Measurements from ENCODE around the gene ANKRD24. TPM values are rescaled to one million over a fixed set of nuclear protein-coding genes. Genes with fewer than 3 reads are reported as not detected.
"Not testable (repeated sequence)": the region's sequence is repeated elsewhere in the genome, so short reads cannot be mapped to it uniquely, and the experiment has no call there.

The ANKRD24 gene
- total and polyA plus RNA-seq, 4 donors = 0.28 to 2.5 (median 1.4) TPM

- H3K9ac ChIP-seq (ENCODE audit: low read depth in 1 of 2, low read length in 2 of 2) = no peak overlapping the region
- H3K4me3 ChIP-seq (ENCODE audit: low read depth in 1 of 3, low read length in 3 of 3) = no peak overlapping the region
- peaks cover 0 to 6% (median 5%) of the 10 kb centered on the region in 4 donors for H3K4me1 ChIP-seq (ENCODE audit: control insufficient read depth in 4 of 4, insufficient read depth in 4 of 4, low read length in 3 of 4)
- H3K9me3 ChIP-seq (ENCODE audit: control insufficient read depth in 4 of 4, low read length in 3 of 4) = peaks cover 0 to 7% (median 3%) of the 10 kb centered on the region in 4 donors
- no peaks in the 10 kb centered on the region for H3K36me3 ChIP-seq (ENCODE audit: control insufficient read depth in 4 of 4, insufficient read depth in 3 of 4, low read depth in 1 of 4, low read length in 3 of 4)
- H3K27ac ChIP-seq (ENCODE audit: low read depth in 1 of 2, low read length in 2 of 2) = no peak overlapping the region
- no peak for TF ChIP-seq HNF4A (conservative IDR thresholded peaks at IDR 0.05)
- no peak for TF ChIP-seq ATF3 (IDR thresholded peaks at IDR 0.05)
- TF ChIP-seq SP1 (IDR thresholded peaks at IDR 0.05) = no peak
- no peak for TF ChIP-seq MAX (IDR thresholded peaks at IDR 0.05)
- TF ChIP-seq GABPA (IDR thresholded peaks at IDR 0.05 in 1 of 2, conservative IDR thresholded peaks at IDR 0.05 in 1 of 2) = no peak
- no peak for TF ChIP-seq RAD21 (IDR thresholded peaks at IDR 0.05)
- TF ChIP-seq NR2F2 (IDR thresholded peaks at IDR 0.05) = no peak
- no peak for TF ChIP-seq JUND (IDR thresholded peaks at IDR 0.05)
- 78% methylated on average over 5 of the region's 5 CpGs for WGBS
- DNase-seq (ENCODE audit: low spot score) = no peak
- no peaks in the 10 kb centered on the region for H3K27me3 ChIP-seq (ENCODE audit: control insufficient read depth in 4 of 4, insufficient read depth in 4 of 4, low read length in 3 of 4)
These were observed 59.4 kb downstream of the ANKRD24 start for GRCh38 chr19:4241824-4242430.

- Histone ChIP-seq H3K36me3 (ENCODE audit: control insufficient read depth in 4 of 4, insufficient read depth in 3 of 4, low read depth in 1 of 4, low read length in 3 of 4) (peaks cover 2 to 20% (median 9%) of the 10 kb centered on the region in 4 donors), H3K4me1 (ENCODE audit: control insufficient read depth in 4 of 4, insufficient read depth in 4 of 4, low read length in 3 of 4) (peaks cover 0 to 15% (median 10%) of the 10 kb centered on the region in 4 donors)
- 98% methylated on average over 6 of the region's 6 CpGs for WGBS
- H3K4me3 ChIP-seq (ENCODE audit: low read depth in 1 of 3, low read length in 3 of 3); H3K27ac ChIP-seq (ENCODE audit: low read depth in 1 of 2, low read length in 2 of 2); H3K9ac ChIP-seq (ENCODE audit: low read depth in 1 of 2, low read length in 2 of 2); DNase-seq (ENCODE audit: low spot score); H3K27me3 ChIP-seq (ENCODE audit: control insufficient read depth in 4 of 4, insufficient read depth in 4 of 4, low read length in 3 of 4); H3K9me3 ChIP-seq (ENCODE audit: control insufficient read depth in 4 of 4, low read length in 3 of 4): not testable (repeated sequence)
These were observed 63.4 kb downstream of the ANKRD24 start for GRCh38 chr19:4245938-4246337.

- under 1% methylated on average over 45 of the region's 45 CpGs for WGBS
- Histone ChIP-seq H3K9ac (ENCODE audit: low read depth in 1 of 2, low read length in 2 of 2) (peak within 1 kb of the TSS; percentile 48 to 100), H3K9me3 (ENCODE audit: control insufficient read depth in 4 of 4, low read length in 3 of 4) (peaks cover 0 to 1% (median under 1%) of the 10 kb centered on the region in 4 donors)
- TF ChIP-seq ATF3 (IDR thresholded peaks at IDR 0.05) = peak; percentile 4
- TF ChIP-seq YY1 (IDR thresholded peaks at IDR 0.05) = peak; percentile 54
- TF ChIP-seq HNF4A (conservative IDR thresholded peaks at IDR 0.05) = peak; percentile 5 to 20
- TF ChIP-seq NR2F2 (IDR thresholded peaks at IDR 0.05) = peak; percentile 60
- TF ChIP-seq TAF1 (conservative IDR thresholded peaks at IDR 0.05) = peak; percentile 69
- peak; percentile 34 for TF ChIP-seq REST (IDR thresholded peaks at IDR 0.05)
- TF ChIP-seq FOXA2 (IDR thresholded peaks at IDR 0.05) = no peak
- peak; percentile 99 for TF ChIP-seq GABPA (IDR thresholded peaks at IDR 0.05 in 1 of 2, conservative IDR thresholded peaks at IDR 0.05 in 1 of 2)
- peak; percentile 28 for TF ChIP-seq CTCF (IDR thresholded peaks at IDR 0.05; ENCODE audit: low read depth, low read length, missing input control)
- peak; percentile 99 for TF ChIP-seq SP1 (IDR thresholded peaks at IDR 0.05)
- TF ChIP-seq HNF4G (IDR thresholded peaks at IDR 0.05) = no peak
- peak; percentile 27 to 46 for TF ChIP-seq JUND (IDR thresholded peaks at IDR 0.05)
- peak; percentile 7 to 31 for TF ChIP-seq RXRA (IDR thresholded peaks at IDR 0.05)
- no peak for TF ChIP-seq FOXA1 (IDR thresholded peaks at IDR 0.05)
- peak; percentile 96 for TF ChIP-seq ZBTB33 (IDR thresholded peaks at IDR 0.05)
- peak; percentile 36 to 63 for TF ChIP-seq RAD21 (IDR thresholded peaks at IDR 0.05)
These were observed 64.5 kb downstream of the ANKRD24 start, which contains the start of gene YJU2 for GRCh38 chr19:4246767-4247593. Gene YJU2 (plus strand): TSS chr19:4247080. CDS start chr19:4247147, 67 bp downstream.

More at GRCh38 chr19:4246767-4247593, 64.5 kb downstream of the ANKRD24 start, which contains the start of gene YJU2:
- DNase-seq (ENCODE audit: low spot score) = peak; percentile 95
- H3K27ac ChIP-seq (ENCODE audit: low read depth in 1 of 2, low read length in 2 of 2) = peak within 1 kb of the TSS; percentile 92 to 98
- peaks cover 4 to 29% (median 18%) of the 10 kb centered on the region in 4 donors for H3K36me3 ChIP-seq (ENCODE audit: control insufficient read depth in 4 of 4, insufficient read depth in 3 of 4, low read depth in 1 of 4, low read length in 3 of 4)
- H3K27me3 ChIP-seq (ENCODE audit: control insufficient read depth in 4 of 4, insufficient read depth in 4 of 4, low read length in 3 of 4) = no peaks in the 10 kb centered on the region
- H3K4me3 ChIP-seq (ENCODE audit: low read depth in 1 of 3, low read length in 3 of 3) = peak within 1 kb of the TSS; percentile 46 to 98 (median 90)
- H3K4me1 ChIP-seq (ENCODE audit: control insufficient read depth in 4 of 4, insufficient read depth in 4 of 4, low read length in 3 of 4) = peaks cover 0 to 15% (median 10%) of the 10 kb centered on the region in 4 donors

Measured in liver (tissue), 9 donors.